ENCODE measurements around the gene NTRK2. TPM values are rescaled to one million over a fixed set of nuclear protein-coding genes. Genes with fewer than 3 reads are reported as not detected.

NTRK2 gene
- total RNA-seq, 1 experiment from 2014 or later = not detected

- no peak overlapping the region for H3K9ac ChIP-seq (ENCODE audit: low read length)
- TF ChIP-seq ZNF274 (IDR thresholded peaks at IDR 0.05; ENCODE audit: low read depth, low read length) (no peak), CBX3 (IDR thresholded peaks at IDR 0.05; ENCODE audit: low read depth) (no peak), EZH2phosphoT487 (IDR thresholded peaks at IDR 0.05; ENCODE audit: borderline replicate concordance) (no peak), TCF7L2 (IDR thresholded peaks at IDR 0.05; ENCODE audit: borderline replicate concordance, extremely low read depth, insufficient read depth, insufficient read length) (no peak), ELF1 (IDR thresholded peaks at IDR 0.05; ENCODE audit: borderline replicate concordance, low read depth) (no peak), ATF3 (IDR thresholded peaks at IDR 0.05) (no peak), SIN3A (IDR thresholded peaks at IDR 0.05; ENCODE audit: low read depth) (no peak), SP1 (IDR thresholded peaks at IDR 0.05; ENCODE audit: low read depth) (no peak), SRF (IDR thresholded peaks at IDR 0.05; ENCODE audit: low read depth) (no peak), FOSL1 (IDR thresholded peaks at IDR 0.05; ENCODE audit: low read depth) (no peak), YY1 (IDR thresholded peaks at IDR 0.05; ENCODE audit: extremely low read depth, insufficient replicate concordance, low read depth, low read length) (no peak), JUND (IDR thresholded peaks at IDR 0.05) (no peak), RAD21 (IDR thresholded peaks at IDR 0.05; ENCODE audit: low read depth) (no peak), EZH2 (IDR thresholded peaks at IDR 0.05) (no peak), POLR2AphosphoS5 (IDR thresholded peaks at IDR 0.05; ENCODE audit: low read depth, low read length) (no peak), EGR1 (IDR thresholded peaks at IDR 0.05; ENCODE audit: low read depth) (no peak), ZBTB33 (IDR thresholded peaks at IDR 0.05; ENCODE audit: extremely low read depth, insufficient replicate concordance, low read length) (no peak), ZFX (IDR thresholded peaks at IDR 0.05) (no peak), POLR2A (IDR thresholded peaks at IDR 0.05; ENCODE audit: borderline replicate concordance, extremely low read depth, insufficient read depth, insufficient read length) (no peak), CEBPB (IDR thresholded peaks at IDR 0.05; ENCODE audit: low read depth) (no peak)
- intact Hi-C loops (cut with micrococcal nuclease) = no loop called here
- H3K36me3 ChIP-seq (ENCODE audit: control insufficient read depth in 1 of 2, insufficient read depth in 2 of 2, low read length in 2 of 2) = no peaks in the 10 kb centered on the region
- no peak overlapping the region for H3K27ac ChIP-seq (ENCODE audit: low read depth, low read length)
- H3K9me2 ChIP-seq (ENCODE audit: insufficient read depth) = no peaks in the 10 kb centered on the region
- H3K4me3 ChIP-seq (replicated peaks in 1 of 2; ENCODE audit: low read depth in 1 of 2, low read length in 2 of 2) = no peak overlapping the region
- H2AFZ ChIP-seq (ENCODE audit: low read depth, low read length, poor library complexity, severe bottlenecking) = no peak overlapping the region
- no peaks in the 10 kb centered on the region for H3K4me1 ChIP-seq (ENCODE audit: control insufficient read depth in 1 of 2, insufficient read depth in 2 of 2, low read length in 2 of 2)
- H3K9me3 ChIP-seq (ENCODE audit: control insufficient read depth in 1 of 2, insufficient read depth in 1 of 2, low read depth in 1 of 2, low read length in 2 of 2) = no peaks in the 10 kb centered on the region
- no peak for DNase-seq (ENCODE audit: low read depth, low spot score)
- BruUV-seq (replicated peaks) = no TSS peak
- H3K4me2 ChIP-seq (ENCODE audit: low read length) = no peak overlapping the region
- ChIA-PET RAD21 (ENCODE audit: low non-redundant PET in 1 of 2, low total read pairs in 2 of 2, uncharacterized antibody in 2 of 2, unreplicated experiment in 2 of 2) (no interaction called here), CTCF (no interaction called here), POLR2A (no interaction called here)
- no peaks in the 10 kb centered on the region for H3K79me2 ChIP-seq (ENCODE audit: insufficient read depth, low read length)
- H4K20me1 ChIP-seq (ENCODE audit: insufficient read depth) = no peaks in the 10 kb centered on the region
- peaks cover 4% of the 10 kb centered on the region; the same call in 1 of the 2 replicates for H3K27me3 ChIP-seq (ENCODE audit: insufficient read depth, low read length)
- no peak for ATAC-seq
Measured at GRCh38 chr9:84758817-84759216, 89.3 kb downstream of the NTRK2 start.

Data from HCT116 (cell line).